ENCODE data around the gene MDK. TPM values are rescaled to one million over a fixed set of nuclear protein-coding genes. Genes with fewer than 3 reads are reported as not detected.

The MDK gene
- 1 to 10 TPM in 5 of 6 experiments, under 1 TPM in 1; 0.35 to 6.4 (median 4.2) TPM for total RNA-seq
- long read RNA-seq, result 0 reads

- Histone ChIP-seq H3K36me3 (peaks cover 0 to 2% (median 0%) of the 10 kb centered on the region in 4 donors), H3K9me3 (no peaks in the 10 kb centered on the region), H3K27me3 (no peaks in the 10 kb centered on the region), H3K27ac (peak within 1 kb of the TSS; percentile 18 to 53 (median 44)), H3K4me3 (peak within 1 kb of the TSS; percentile 56 to 62 (median 58)), H3K4me1 (peaks cover 0 to 8% (median 3%) of the 10 kb centered on the region in 4 donors)
- intact Hi-C loops (cut with DNase I), result loop anchor here (10.0 kb wide), 1 partner anchor 154 kb away; no protein-coding TSS in a partner anchor
- peak in 3 of 4 donors; percentile 2 to 21 (median 2) for ATAC-seq
- TF ChIP-seq CTCF (IDR thresholded peaks at IDR 0.05) (no peak), POLR2A (IDR thresholded peaks at IDR 0.05) (no peak)
- 3% methylated on average over 6 of the region's 96 CpGs for WGBS (ENCODE audit: insufficient coverage, low coverage, low lambda C conversion rate, missing lambda C conversion rate)
- no peak for DNase-seq
Measured at GRCh38 chr11:46381048-46381818, at the start of gene MDK. MDK (plus strand) TSS chr11:46381669; CDS start chr11:46382058, 389 bp downstream.

- TF ChIP-seq CTCF (IDR thresholded peaks at IDR 0.05) (no peak), POLR2A (IDR thresholded peaks at IDR 0.05) (no peak)
- intact Hi-C loops (cut with DNase I), result no loop called here
- no peak overlapping the region for H3K27ac ChIP-seq
- no peak for DNase-seq
- WGBS (ENCODE audit: insufficient coverage, low coverage, low lambda C conversion rate, missing lambda C conversion rate), result 18% methylated on average over 2 of the region's 8 CpGs
- H3K27me3 ChIP-seq, result peaks cover 4 to 18% of the 10 kb centered on the region in 2 donors
- H3K4me3 ChIP-seq, result no peak overlapping the region
- ATAC-seq, result no peak
- H3K4me1 ChIP-seq, result peaks cover 0 to 6% (median 0%) of the 10 kb centered on the region in 4 donors
- H3K36me3 ChIP-seq, result no peaks in the 10 kb centered on the region
- no peaks in the 10 kb centered on the region for H3K9me3 ChIP-seq
Measured at GRCh38 chr11:46332093-46332567, 49.3 kb upstream of the MDK start.

GRCh38 chr11:46332568-46333393, 48.7 kb upstream of the MDK start:
- H3K9me3 ChIP-seq, result no peaks in the 10 kb centered on the region
- TF ChIP-seq CTCF (IDR thresholded peaks at IDR 0.05) (no peak), POLR2A (IDR thresholded peaks at IDR 0.05) (no peak)
- peaks cover 0 to 6% (median 0%) of the 10 kb centered on the region in 4 donors for H3K4me1 ChIP-seq
- H3K4me3 ChIP-seq, result peak overlapping the region in 2 of 3 donors; percentile 12 to 39
- no peak overlapping the region for H3K27ac ChIP-seq
- 0% methylated on average over 1 of the region's 99 CpGs for WGBS (ENCODE audit: insufficient coverage, low coverage, low lambda C conversion rate, missing lambda C conversion rate)
- intact Hi-C loops (cut with DNase I), result no loop called here
- H3K36me3 ChIP-seq, result no peaks in the 10 kb centered on the region
- peaks cover 4 to 18% of the 10 kb centered on the region in 2 donors for H3K27me3 ChIP-seq
- peak; percentile 20 to 49 (median 32) for ATAC-seq
- no peak for DNase-seq

- WGBS (ENCODE audit: insufficient coverage, low coverage, low lambda C conversion rate, missing lambda C conversion rate), result 5% methylated on average over 9 of the region's 25 CpGs
Measured at GRCh38 chr11:46333394-46333947, 48.0 kb upstream of the MDK start.

More at GRCh38 chr11:46333394-46333947, 48.0 kb upstream of the MDK start:
- intact Hi-C loops (cut with DNase I), result no loop called here
- peak overlapping the region in 1 of 3 donors; percentile 39 for H3K4me3 ChIP-seq
- no peaks in the 10 kb centered on the region for H3K36me3 ChIP-seq
- H3K27ac ChIP-seq, result no peak overlapping the region
- peaks cover 4 to 18% of the 10 kb centered on the region in 2 donors for H3K27me3 ChIP-seq
- ATAC-seq (no peak), DNase-seq (no peak)
- no peaks in the 10 kb centered on the region for H3K9me3 ChIP-seq
- TF ChIP-seq CTCF (IDR thresholded peaks at IDR 0.05) (no peak), POLR2A (IDR thresholded peaks at IDR 0.05) (no peak)
- H3K4me1 ChIP-seq, result peaks cover 0 to 6% (median 0%) of the 10 kb centered on the region in 4 donors

All from right lobe of liver (tissue), 6 donors.